Panc1 (cell line): ENCODE measurements around the gene PRCD.

Source experiments
- POLR2AphosphoS5 ChIP-seq: IDR thresholded peaks from 2 replicates; pipeline ENCODE4 v1.6.1; 2012; ENCODE audit warnings: mild to moderate bottlenecking, low read depth, low read length, moderate library complexity
- TF ChIP-seq, protein P1 (sequence below): fragments of 450-650 bp; IDR thresholded peaks from 2 replicates; pipeline ENCODE4 v1.5.1; 2017; ENCODE audit warnings: mild to moderate bottlenecking

DNA sequence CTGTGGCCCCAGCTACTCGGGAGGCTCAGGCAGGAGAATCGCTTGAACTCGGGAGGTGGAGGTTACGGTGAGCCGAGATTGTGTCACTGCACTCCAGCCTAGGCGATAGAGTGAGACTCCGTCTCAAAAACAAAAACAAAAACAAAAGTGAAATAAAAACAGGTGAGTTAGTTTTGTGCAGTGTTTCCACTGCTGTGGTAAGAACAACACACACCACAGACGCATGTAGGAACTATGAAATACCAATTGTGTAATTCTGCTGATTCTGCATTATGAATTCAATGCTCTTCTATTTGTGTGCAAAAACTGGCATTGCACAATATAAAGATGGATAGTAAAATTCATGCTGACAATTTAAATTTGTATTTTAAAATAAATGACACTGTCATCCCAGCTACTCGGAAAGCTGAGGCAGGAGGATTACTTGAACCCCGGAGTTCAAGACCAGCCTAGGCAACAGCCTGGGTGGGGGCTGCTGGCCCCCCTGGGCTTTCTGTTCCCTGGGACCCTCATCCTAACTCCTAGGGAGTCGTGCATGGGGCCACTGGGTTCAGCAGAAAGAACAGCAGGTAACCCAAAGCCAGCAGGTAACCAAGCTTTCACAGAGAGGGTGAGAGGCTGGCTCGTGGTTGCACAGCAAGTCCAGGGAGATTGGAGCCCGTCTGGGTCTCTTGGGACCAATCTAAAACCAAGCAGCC, 28.0 kb upstream of the PRCD start:
- TF ChIP-seq, protein P1, sequence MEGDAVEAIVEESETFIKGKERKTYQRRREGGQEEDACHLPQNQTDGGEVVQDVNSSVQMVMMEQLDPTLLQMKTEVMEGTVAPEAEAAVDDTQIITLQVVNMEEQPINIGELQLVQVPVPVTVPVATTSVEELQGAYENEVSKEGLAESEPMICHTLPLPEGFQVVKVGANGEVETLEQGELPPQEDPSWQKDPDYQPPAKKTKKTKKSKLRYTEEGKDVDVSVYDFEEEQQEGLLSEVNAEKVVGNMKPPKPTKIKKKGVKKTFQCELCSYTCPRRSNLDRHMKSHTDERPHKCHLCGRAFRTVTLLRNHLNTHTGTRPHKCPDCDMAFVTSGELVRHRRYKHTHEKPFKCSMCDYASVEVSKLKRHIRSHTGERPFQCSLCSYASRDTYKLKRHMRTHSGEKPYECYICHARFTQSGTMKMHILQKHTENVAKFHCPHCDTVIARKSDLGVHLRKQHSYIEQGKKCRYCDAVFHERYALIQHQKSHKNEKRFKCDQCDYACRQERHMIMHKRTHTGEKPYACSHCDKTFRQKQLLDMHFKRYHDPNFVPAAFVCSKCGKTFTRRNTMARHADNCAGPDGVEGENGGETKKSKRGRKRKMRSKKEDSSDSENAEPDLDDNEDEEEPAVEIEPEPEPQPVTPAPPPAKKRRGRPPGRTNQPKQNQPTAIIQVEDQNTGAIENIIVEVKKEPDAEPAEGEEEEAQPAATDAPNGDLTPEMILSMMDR = no peak
- TF ChIP-seq POLR2AphosphoS5 = no peak
